VCaP (cell line): ENCODE measurements around the gene PDIA6.

Experiments used
- H3K27ac ChIP-seq: fragments of 450-650 bp; 2 replicates; pipeline ENCODE4 v1.5.1; 2017
- CTCF ChIP-seq: fragments of 450-650 bp; conservative IDR thresholded peaks from 2 replicates; pipeline ENCODE4 v1.5.1; 2017; ENCODE audit warnings: mild to moderate bottlenecking, moderate library complexity

Gene PDIA6

GRCh38 chr2:10847008-10847407, 34.4 kb upstream of the PDIA6 start:
- H3K27ac ChIP-seq, result no peak overlapping the region
- TF ChIP-seq CTCF, result no peak

GRCh38 chr2:10846110-10846861, 33.7 kb upstream of the PDIA6 start:
- no peak overlapping the region for H3K27ac ChIP-seq
- TF ChIP-seq CTCF, result no peak

GRCh38 chr2:10845640-10846039, 33.1 kb upstream of the PDIA6 start:
- no peak for TF ChIP-seq CTCF
- H3K27ac ChIP-seq, result no peak overlapping the region

- H3K27ac ChIP-seq, result peak overlapping the region; percentile 33; the same call in 1 of the 2 replicates
- no peak for TF ChIP-seq CTCF
Observed at GRCh38 chr2:10844097-10844496, 31.5 kb upstream of the PDIA6 start.

- no peak for TF ChIP-seq CTCF
- H3K27ac ChIP-seq, result no peak overlapping the region
Observed at GRCh38 chr2:10842506-10842905, 29.9 kb upstream of the PDIA6 start.

- TF ChIP-seq CTCF, result no peak
- no peak overlapping the region for H3K27ac ChIP-seq
Observed at GRCh38 chr2:10841547-10842219, 29.1 kb upstream of the PDIA6 start.

- no peak for TF ChIP-seq CTCF
- H3K27ac ChIP-seq, result no peak overlapping the region
Observed at GRCh38 chr2:10839813-10840212, 27.2 kb upstream of the PDIA6 start.
